Neural progenitor cell (in vitro differentiated cells): ENCODE results near the gene MATN4. TPM values are rescaled to one million over a fixed set of nuclear protein-coding genes. Genes with fewer than 3 reads are reported as not detected.
A peak's percentile ranks its signal among the peaks of the same experiment; 100 is the strongest.

ENCODE experiments used
- DNase-seq: peaks from one replicate; pipeline ENCODE4 v3.0.0-alpha.2; 2016; ENCODE audit warnings: low spot score
- H2AFZ ChIP-seq: fragments of 200-600 bp; sonication (generic); replicated peaks from 2 replicates; pipeline ENCODE4 v1.6.1; 2016; ENCODE audit warnings: antibody characterized with exemption
- H3F3A ChIP-seq: fragments of 200-600 bp; sonication (generic); 2 replicates; pipeline ENCODE4 v1.6.1; 2016; ENCODE audit warnings: antibody characterized with exemption, low read depth
- H3K27ac ChIP-seq: fragments of 200-600 bp; sonication (generic); 2 replicates; pipeline ENCODE4 v1.5.1; 2016; ENCODE audit warnings: mild to moderate bottlenecking
- H3K27me3 ChIP-seq: fragments of 200-600 bp; sonication (generic); 2 replicates; pipeline ENCODE4 v1.6.1; 2016; ENCODE audit warnings: mild to moderate bottlenecking, moderate library complexity
- H3K36me3 ChIP-seq: fragments of 200-600 bp; sonication (generic); 2 replicates; pipeline ENCODE4 v1.5.1; 2016
- H3K4me1 ChIP-seq: fragments of 200-600 bp; sonication (generic); 2 replicates; pipeline ENCODE4 v1.6.1; 2016; ENCODE audit warnings: mixed run types
- H3K4me2 ChIP-seq: fragments of 200-600 bp; sonication (generic); 2 replicates; pipeline ENCODE4 v1.6.1; 2016
- H3K4me3 ChIP-seq: fragments of 200-600 bp; sonication (generic); 2 replicates; pipeline ENCODE4 v1.5.1; 2016
- H3K79me2 ChIP-seq: fragments of 200-600 bp; sonication (generic); 2 replicates; pipeline ENCODE4 v1.6.1; 2016; ENCODE audit warnings: low read depth
- H3K9ac ChIP-seq: fragments of 200-600 bp; sonication (generic); 2 replicates; pipeline ENCODE4 v1.6.1; 2016
- H3K9me3 ChIP-seq: fragments of 200-600 bp; sonication (generic); 2 replicates; pipeline ENCODE4 v1.5.1; 2016; ENCODE audit warnings: low read depth
- H4K20me1 ChIP-seq: fragments of 200-600 bp; sonication (generic); 2 replicates; pipeline ENCODE4 v1.6.1; 2016; ENCODE audit warnings: low read depth
- H3K27ac Mint-ChIP-seq: 3 replicates; pipeline ENCODE4 v1.8.0; 2021; ENCODE audit warnings: mixed read lengths
- H3K27me3 Mint-ChIP-seq: 2 replicates; pipeline ENCODE4 v1.8.0; 2022; ENCODE audit warnings: low read depth, mild to moderate bottlenecking, inconsistent platforms, moderate library complexity, mixed read lengths; ENCODE audit not compliant: insufficient read depth
- H3K36me3 Mint-ChIP-seq: 3 replicates; pipeline ENCODE4 v1.8.0; 2021; ENCODE audit warnings: mixed read lengths
- H3K4me1 Mint-ChIP-seq: 3 replicates; pipeline ENCODE4 v1.8.0; 2021; ENCODE audit warnings: mixed read lengths
- H3K4me3 Mint-ChIP-seq: 3 replicates; pipeline ENCODE4 v1.8.0; 2021; ENCODE audit warnings: mild to moderate bottlenecking, moderate library complexity, mixed read lengths
- H3K9me3 Mint-ChIP-seq: 3 replicates; pipeline ENCODE4 v1.8.0; 2020; ENCODE audit warnings: mixed read lengths
- EZH2 ChIP-seq: fragments of 200-600 bp; sonication (generic); IDR thresholded peaks from 2 replicates; pipeline ENCODE4 v1.6.1; 2017; ENCODE audit warnings: antibody characterized with exemption, mild to moderate bottlenecking, moderate library complexity
- EZH2phosphoT487 ChIP-seq: fragments of 200-600 bp; sonication (generic); IDR thresholded peaks from 2 replicates; pipeline ENCODE4 v1.6.1; 2017; ENCODE audit warnings: antibody characterized with exemption
- total RNA-seq: library from RNA; depleted of rRNA; stranded (reverse); fragments of >200 nt; gene quantifications from 2 replicates; pipeline ENCODE4 v1.2.3, GENCODE V29; 2015; ENCODE audit warnings: low replicate concordance
- TF ChIP-seq, protein P1 (sequence below): fragments of 200-600 bp; sonication (generic); IDR thresholded peaks from 2 replicates; pipeline ENCODE4 v1.5.1; 2017; ENCODE audit warnings: antibody characterized with exemption, mild to moderate bottlenecking

Gene MATN4
- total RNA-seq, 1 donor from 2014 or later = not detected

DNA sequence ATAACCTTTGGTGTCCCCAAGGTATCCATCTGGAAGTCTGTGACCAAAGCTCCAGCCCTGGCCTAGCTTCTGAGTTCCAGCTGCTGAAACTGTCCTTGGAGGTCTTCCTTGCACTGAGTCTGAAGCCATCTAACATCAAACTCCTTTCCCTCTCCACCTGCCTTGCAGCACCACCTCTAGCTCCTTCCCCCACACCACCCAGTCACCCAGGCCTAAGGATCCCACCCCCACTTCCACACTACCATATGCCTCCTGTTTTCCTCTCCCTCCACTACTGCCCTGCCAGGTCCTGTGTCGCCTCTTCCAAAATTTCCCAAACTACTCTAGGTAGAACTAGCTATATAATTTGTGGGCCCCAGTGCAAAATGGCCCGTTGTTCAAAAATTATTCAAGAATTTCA lies 10.8 kb upstream of the MATN4 start:
- H3F3A ChIP-seq = no peaks in the 10 kb centered on the region
- H3K9me3 ChIP-seq = no peaks in the 10 kb centered on the region
- Mint-ChIP-seq H3K36me3 (no peaks in the 10 kb centered on the region), H3K27me3 (no peaks in the 10 kb centered on the region), H3K9me3 (no peaks in the 10 kb centered on the region), H3K27ac (peak overlapping the region; percentile 59), H3K4me3 (no peak overlapping the region), H3K4me1 (no peaks in the 10 kb centered on the region)
- no peak for DNase-seq
- no peak overlapping the region for H2AFZ ChIP-seq
- no peaks in the 10 kb centered on the region for H3K79me2 ChIP-seq
- H3K27me3 ChIP-seq = no peaks in the 10 kb centered on the region
- H3K36me3 ChIP-seq = no peaks in the 10 kb centered on the region
- no peaks in the 10 kb centered on the region for H4K20me1 ChIP-seq
- H3K4me2 ChIP-seq = no peak overlapping the region
- TF ChIP-seq, protein P1, sequence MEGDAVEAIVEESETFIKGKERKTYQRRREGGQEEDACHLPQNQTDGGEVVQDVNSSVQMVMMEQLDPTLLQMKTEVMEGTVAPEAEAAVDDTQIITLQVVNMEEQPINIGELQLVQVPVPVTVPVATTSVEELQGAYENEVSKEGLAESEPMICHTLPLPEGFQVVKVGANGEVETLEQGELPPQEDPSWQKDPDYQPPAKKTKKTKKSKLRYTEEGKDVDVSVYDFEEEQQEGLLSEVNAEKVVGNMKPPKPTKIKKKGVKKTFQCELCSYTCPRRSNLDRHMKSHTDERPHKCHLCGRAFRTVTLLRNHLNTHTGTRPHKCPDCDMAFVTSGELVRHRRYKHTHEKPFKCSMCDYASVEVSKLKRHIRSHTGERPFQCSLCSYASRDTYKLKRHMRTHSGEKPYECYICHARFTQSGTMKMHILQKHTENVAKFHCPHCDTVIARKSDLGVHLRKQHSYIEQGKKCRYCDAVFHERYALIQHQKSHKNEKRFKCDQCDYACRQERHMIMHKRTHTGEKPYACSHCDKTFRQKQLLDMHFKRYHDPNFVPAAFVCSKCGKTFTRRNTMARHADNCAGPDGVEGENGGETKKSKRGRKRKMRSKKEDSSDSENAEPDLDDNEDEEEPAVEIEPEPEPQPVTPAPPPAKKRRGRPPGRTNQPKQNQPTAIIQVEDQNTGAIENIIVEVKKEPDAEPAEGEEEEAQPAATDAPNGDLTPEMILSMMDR = no peak
- TF ChIP-seq EZH2 (no peak), EZH2phosphoT487 (no peak)
- no peaks in the 10 kb centered on the region for H3K4me1 ChIP-seq
- no peak overlapping the region for H3K9ac ChIP-seq
- no peak overlapping the region for H3K4me3 ChIP-seq
- H3K27ac ChIP-seq = no peak overlapping the region

DNA sequence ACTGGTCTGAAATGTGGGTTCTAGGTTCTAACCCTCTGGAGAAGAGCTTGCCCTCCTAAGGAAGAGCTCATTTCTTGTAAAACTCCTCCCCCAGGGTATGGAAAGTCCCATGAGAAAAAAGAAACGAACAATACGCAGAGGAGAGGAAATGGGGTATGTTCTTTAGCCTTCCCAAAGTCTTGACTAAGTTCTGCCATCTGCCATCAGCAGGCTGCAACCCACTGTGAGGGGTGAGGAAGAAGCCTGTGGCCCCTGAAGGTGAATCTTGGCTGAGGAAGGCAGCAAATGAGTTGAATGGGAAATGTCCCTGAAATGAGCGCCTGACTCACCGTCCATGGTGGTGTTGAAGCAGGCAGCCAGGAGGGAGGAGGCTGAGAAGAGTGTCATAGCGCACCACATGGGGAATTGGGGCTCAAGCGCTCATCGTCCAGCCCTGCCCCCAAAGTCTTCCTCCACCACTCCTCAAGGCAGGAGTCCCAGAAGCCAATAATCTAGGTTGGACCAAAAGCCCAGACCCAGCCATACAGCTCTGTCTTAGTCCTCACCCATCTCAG lies 10.4 kb upstream of the MATN4 start:
- Mint-ChIP-seq H3K4me1 (no peaks in the 10 kb centered on the region), H3K27me3 (no peaks in the 10 kb centered on the region), H3K36me3 (no peaks in the 10 kb centered on the region), H3K4me3 (no peak overlapping the region), H3K27ac (peak overlapping the region; percentile 76), H3K9me3 (no peaks in the 10 kb centered on the region)
- H3F3A ChIP-seq = no peaks in the 10 kb centered on the region
- H3K79me2 ChIP-seq = no peaks in the 10 kb centered on the region
- H3K27me3 ChIP-seq = no peaks in the 10 kb centered on the region
- no peak overlapping the region for H3K4me3 ChIP-seq
- no peak overlapping the region for H2AFZ ChIP-seq
- TF ChIP-seq EZH2 (no peak), EZH2phosphoT487 (no peak)
- TF ChIP-seq, protein P1 = no peak
- DNase-seq = no peak
- H4K20me1 ChIP-seq = no peaks in the 10 kb centered on the region
- H3K9ac ChIP-seq = no peak overlapping the region
- H3K4me2 ChIP-seq = no peak overlapping the region
- no peak overlapping the region for H3K27ac ChIP-seq
- H3K9me3 ChIP-seq = no peaks in the 10 kb centered on the region
- no peaks in the 10 kb centered on the region for H3K4me1 ChIP-seq
- H3K36me3 ChIP-seq = no peaks in the 10 kb centered on the region

DNA sequence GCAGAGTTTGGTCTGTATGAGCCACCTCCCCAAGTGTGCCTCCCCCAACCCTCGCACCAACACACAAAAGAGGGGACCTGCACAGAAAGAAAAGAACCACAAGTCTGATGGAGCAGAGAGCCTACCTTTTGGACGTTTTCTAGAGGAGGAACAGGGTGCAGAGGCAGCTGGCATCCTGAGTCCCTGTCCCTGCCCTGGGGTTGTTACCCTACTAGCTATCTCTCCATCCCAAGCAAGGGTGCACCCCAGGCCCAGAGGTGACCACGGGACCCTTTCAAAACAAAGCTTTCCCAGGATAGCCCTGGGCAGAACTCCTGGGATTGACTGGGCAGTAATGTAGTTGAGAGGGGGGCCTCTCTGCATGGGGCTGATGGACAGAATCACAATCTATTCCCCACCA lies 9.7 kb upstream of the MATN4 start:
- Histone ChIP-seq H3K4me3 (no peak overlapping the region), H3K4me2 (no peak overlapping the region), H3K27ac (no peak overlapping the region), H3K79me2 (no peaks in the 10 kb centered on the region), H3K27me3 (no peaks in the 10 kb centered on the region), H3K9ac (no peak overlapping the region), H2AFZ (no peak overlapping the region), H3K36me3 (no peaks in the 10 kb centered on the region), H4K20me1 (no peaks in the 10 kb centered on the region), H3F3A (no peaks in the 10 kb centered on the region), H3K9me3 (no peaks in the 10 kb centered on the region), H3K4me1 (no peaks in the 10 kb centered on the region)
- no peaks in the 10 kb centered on the region for H3K36me3 Mint-ChIP-seq
- no peak overlapping the region for H3K4me3 Mint-ChIP-seq
- no peak overlapping the region for H3K27ac Mint-ChIP-seq
- TF ChIP-seq, protein P1 = no peak
- no peaks in the 10 kb centered on the region for H3K27me3 Mint-ChIP-seq
- no peaks in the 10 kb centered on the region for H3K4me1 Mint-ChIP-seq
- H3K9me3 Mint-ChIP-seq = no peaks in the 10 kb centered on the region
- no peak for DNase-seq
